ENCODE results near the gene STARD6. TPM values are rescaled to one million over a fixed set of nuclear protein-coding genes. Genes with fewer than 3 reads are reported as not detected.

STARD6 gene
- total RNA-seq, 1 experiment from 2014 or later: not detected

DNA sequence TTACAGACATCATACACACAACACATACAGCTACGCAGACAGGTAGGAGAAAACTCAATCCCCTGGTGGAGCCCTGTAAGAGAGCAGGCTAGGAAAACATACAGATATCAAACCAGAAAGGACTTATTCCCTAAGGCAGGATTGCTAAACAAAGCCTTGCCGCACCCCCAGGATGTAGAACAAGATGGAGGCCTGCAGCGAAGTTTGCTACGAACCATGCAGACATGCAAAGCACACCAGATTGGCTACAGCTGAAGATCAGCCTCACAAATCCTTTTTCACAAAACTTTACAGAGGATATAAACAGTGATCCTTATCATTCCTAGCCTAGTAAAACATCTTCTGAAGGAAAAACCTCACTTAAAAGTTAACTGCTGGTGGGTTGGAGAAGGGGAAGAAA is 28.4 kb upstream of the STARD6 start:
- Histone ChIP-seq H3K27ac (ENCODE audit: insufficient read length, low read depth, low read length) (no peak overlapping the region), H3K79me1 (ENCODE audit: insufficient read depth, low read depth, low read length, poor library complexity, severe bottlenecking) (no peaks in the 10 kb centered on the region), H3K4me1 (ENCODE audit: insufficient read depth, low read length) (peaks cover 8% of the 10 kb centered on the region), H2BK5ac (ENCODE audit: insufficient read length, low read length) (no peak overlapping the region), H3K27me3 (ENCODE audit: insufficient read depth, low read length) (no peaks in the 10 kb centered on the region), H2BK12ac (ENCODE audit: insufficient read length, low read depth, low read length) (no peak overlapping the region), H2BK120ac (ENCODE audit: low read depth, low read length, poor library complexity, severe bottlenecking) (no peak overlapping the region), H3K18ac (ENCODE audit: insufficient read length, low read depth, low read length) (no peak overlapping the region), H2BK20ac (ENCODE audit: low read depth, low read length, poor library complexity, severe bottlenecking) (no peak overlapping the region), H3K56ac (ENCODE audit: insufficient read length, low read depth, low read length) (no peak overlapping the region), H2BK15ac (ENCODE audit: low read depth, low read length) (no peak overlapping the region), H3K9ac (ENCODE audit: extremely low read depth, insufficient read length, low read length) (no peak overlapping the region), H3T11ph (ENCODE audit: low read length) (no peak overlapping the region), H3K23ac (ENCODE audit: insufficient read length, low read depth, low read length) (no peak overlapping the region), H2AFZ (ENCODE audit: low read length) (no peak overlapping the region), H3K4me2 (ENCODE audit: insufficient read depth, insufficient read length, low read length) (no peak overlapping the region), H3K79me2 (ENCODE audit: insufficient read depth, low read length) (no peaks in the 10 kb centered on the region), H3K4ac (ENCODE audit: low read depth, low read length) (no peak overlapping the region), H4K5ac (ENCODE audit: insufficient read length, low read depth, low read length) (no peak overlapping the region), H4K91ac (ENCODE audit: insufficient read length, low read depth, low read length) (no peak overlapping the region), H2AK5ac (ENCODE audit: insufficient read length, low read length) (no peak overlapping the region), H4K8ac (replicated peaks; ENCODE audit: insufficient read length, low read depth, low read length) (no peak overlapping the region), H3K9me3 (ENCODE audit: control insufficient read depth, low read depth, low read length) (no peaks in the 10 kb centered on the region), H4K20me1 (ENCODE audit: control insufficient read depth, insufficient read depth, insufficient read length) (no peaks in the 10 kb centered on the region), H3K23me2 (ENCODE audit: insufficient read length, low read depth, low read length, poor library complexity, severe bottlenecking) (no peaks in the 10 kb centered on the region), H3K14ac (ENCODE audit: insufficient read depth, low read length) (no peak overlapping the region)
- DNase-seq: peak; percentile 32
- H3K4me3 Mint-ChIP-seq: no peak overlapping the region
- H3K36me3 Mint-ChIP-seq (ENCODE audit: insufficient read depth in 1 of 3, low read depth in 3 of 3): peaks cover 10 to 30% (median 13%) of the 10 kb centered on the region in 3 experiments
- H3K27ac Mint-ChIP-seq: peak overlapping the region in 2 of 3 experiments; percentile 18 to 76; a peak in 5 of 7 replicates
- H3K9me3 Mint-ChIP-seq: peaks cover 8 to 14% of the 10 kb centered on the region in 2 experiments
- no CpG with 5 or more reads among the region's 4 CpGs for WGBS (ENCODE audit: extremely low coverage, insufficient read length, low lambda C conversion rate)
- H3K27me3 Mint-ChIP-seq (ENCODE audit: low read depth): peaks cover 1% of the 10 kb centered on the region
- TF ChIP-seq CTCF (conservative IDR thresholded peaks at IDR 0.05): peak; percentile 30; the same call in 1 of the 3 replicates
- peaks cover 51 to 61% of the 10 kb centered on the region in 2 experiments for H3K4me1 Mint-ChIP-seq

All from H9 (cell line).